UCSD-AML1 (cell line): ENCODE results near the gene CTNNAL1.
"Not testable (repeated sequence)": the region's sequence is repeated elsewhere in the genome, so short reads cannot be mapped to it uniquely, and the experiment has no call there.

Experiments used
- DNase-seq: peaks from one replicate; lab custom pipeline; 2025; ENCODE audit not compliant: unreplicated experiment; lab: John Stamatoyannopoulos, UW

CTNNAL1 gene

GRCh38 chr9:108937561-108938305 lies 75.6 kb downstream of the CTNNAL1 start:
- no peak for DNase-seq

- DNase-seq = peak; percentile 94
These were observed 78.9 kb downstream of the CTNNAL1 start, which contains the start of gene ABITRAM for GRCh38 chr9:108934323-108934893. ABITRAM (plus strand) TSS chr9:108934400; CDS start chr9:108934487, 87 bp downstream.

- DNase-seq = peak; percentile 94
These were observed 79.5 kb downstream of the CTNNAL1 start, which contains the start of gene ELP1 for GRCh38 chr9:108933718-108934322. ELP1 (minus strand) TSS chr9:108934124; CDS start chr9:108931146, 2,978 bp downstream.

GRCh38 chr9:108933231-108933717 lies 80.0 kb downstream of the CTNNAL1 start:
- no peak for DNase-seq

GRCh38 chr9:108928386-108928785 lies 84.9 kb downstream of the CTNNAL1 start:
- no peak for DNase-seq

GRCh38 chr9:108924466-108924865 lies 88.8 kb downstream of the CTNNAL1 start:
- no peak for DNase-seq

- DNase-seq = no peak
These were observed 92.1 kb downstream of the CTNNAL1 start for GRCh38 chr9:108921200-108921599.

- not testable (repeated sequence) for DNase-seq
These were observed 92.9 kb downstream of the CTNNAL1 start for GRCh38 chr9:108920401-108920800.

GRCh38 chr9:108919517-108919916 lies 93.8 kb downstream of the CTNNAL1 start:
- no peak for DNase-seq

GRCh38 chr9:108913391-108913790 lies 99.9 kb downstream of the CTNNAL1 start:
- no peak for DNase-seq

GRCh38 chr9:108911820-108912219 lies 101.5 kb downstream of the CTNNAL1 start:
- DNase-seq = no peak

- DNase-seq = no peak
These were observed 102.4 kb downstream of the CTNNAL1 start for GRCh38 chr9:108910914-108911313.

GRCh38 chr9:108910402-108910801 lies 102.9 kb downstream of the CTNNAL1 start:
- DNase-seq = no peak

- DNase-seq = no peak
These were observed 107.8 kb downstream of the CTNNAL1 start for GRCh38 chr9:108905494-108905893.

- no peak for DNase-seq
These were observed 109.1 kb downstream of the CTNNAL1 start for GRCh38 chr9:108904161-108904560.

GRCh38 chr9:108903420-108904103 lies 109.7 kb downstream of the CTNNAL1 start:
- no peak for DNase-seq

- no peak for DNase-seq
These were observed 113.1 kb downstream of the CTNNAL1 start for GRCh38 chr9:108900176-108900575.

- DNase-seq = not testable (repeated sequence)
These were observed 114.1 kb downstream of the CTNNAL1 start for GRCh38 chr9:108899023-108899695.

GRCh38 chr9:108897324-108898096 lies 115.8 kb downstream of the CTNNAL1 start:
- no peak for DNase-seq
